IPS-18a (cell line): ENCODE data around the gene NFX1.

Experiments used
- H3K27ac ChIP-seq: one replicate; pipeline ENCODE4 v1.5.1; 2013; ENCODE audit warnings: low read length
- H3K27me3 ChIP-seq: one replicate; pipeline ENCODE4 v1.6.1; 2013; ENCODE audit warnings: mild to moderate bottlenecking, low read length; ENCODE audit not compliant: control insufficient read depth, insufficient read depth
- H3K36me3 ChIP-seq: one replicate; pipeline ENCODE4 v1.6.1; 2013; ENCODE audit warnings: low read depth, low read length; ENCODE audit not compliant: control insufficient read depth
- H3K4me1 ChIP-seq: one replicate; pipeline ENCODE4 v1.6.1; 2013; ENCODE audit warnings: low read depth, low read length; ENCODE audit not compliant: control insufficient read depth
- H3K4me3 ChIP-seq: one replicate; pipeline ENCODE4 v1.5.1; 2013; ENCODE audit warnings: low read length
- H3K9ac ChIP-seq: one replicate; pipeline ENCODE4 v1.6.1; 2013; ENCODE audit warnings: mild to moderate bottlenecking, low read length, moderate library complexity
- H3K9me3 ChIP-seq: one replicate; pipeline ENCODE4 v1.6.1; 2013; ENCODE audit warnings: low read depth, low read length; ENCODE audit not compliant: control insufficient read depth

NFX1 gene

GRCh38 chr9:33372900-33373299 is 82.6 kb downstream of the NFX1 start:
- H3K27me3 ChIP-seq: no peaks in the 10 kb centered on the region
- no peaks in the 10 kb centered on the region for H3K9me3 ChIP-seq
- no peak overlapping the region for H3K9ac ChIP-seq
- no peak overlapping the region for H3K4me3 ChIP-seq
- H3K4me1 ChIP-seq: no peaks in the 10 kb centered on the region
- no peak overlapping the region for H3K27ac ChIP-seq
- peaks cover 8% of the 10 kb centered on the region for H3K36me3 ChIP-seq

- Histone ChIP-seq H3K36me3 (peaks cover 8% of the 10 kb centered on the region), H3K4me1 (no peaks in the 10 kb centered on the region), H3K4me3 (no peak overlapping the region), H3K9ac (no peak overlapping the region), H3K27ac (no peak overlapping the region), H3K9me3 (no peaks in the 10 kb centered on the region), H3K27me3 (no peaks in the 10 kb centered on the region)
Observed at GRCh38 chr9:33374190-33374589, 83.9 kb downstream of the NFX1 start.

GRCh38 chr9:33374634-33375237 is 84.4 kb downstream of the NFX1 start:
- no peaks in the 10 kb centered on the region for H3K27me3 ChIP-seq
- no peak overlapping the region for H3K27ac ChIP-seq
- peak overlapping the region; percentile 8 for H3K4me3 ChIP-seq
- no peaks in the 10 kb centered on the region for H3K4me1 ChIP-seq
- no peaks in the 10 kb centered on the region for H3K9me3 ChIP-seq
- H3K36me3 ChIP-seq: peaks cover 8% of the 10 kb centered on the region
- H3K9ac ChIP-seq: peak overlapping the region; percentile 45

- H3K9me3 ChIP-seq: no peaks in the 10 kb centered on the region
- peaks cover 2% of the 10 kb centered on the region for H3K36me3 ChIP-seq
- peak overlapping the region; percentile 8 for H3K4me3 ChIP-seq
- H3K9ac ChIP-seq: peak overlapping the region; percentile 45
- no peaks in the 10 kb centered on the region for H3K27me3 ChIP-seq
- peak overlapping the region; percentile 55 for H3K27ac ChIP-seq
- H3K4me1 ChIP-seq: no peaks in the 10 kb centered on the region
Observed at GRCh38 chr9:33375238-33375840, 85.0 kb downstream of the NFX1 start.

GRCh38 chr9:33375841-33376321 is 85.6 kb downstream of the NFX1 start:
- H3K27me3 ChIP-seq: no peaks in the 10 kb centered on the region
- no peaks in the 10 kb centered on the region for H3K36me3 ChIP-seq
- no peak overlapping the region for H3K4me3 ChIP-seq
- H3K9ac ChIP-seq: no peak overlapping the region
- H3K27ac ChIP-seq: no peak overlapping the region
- H3K9me3 ChIP-seq: no peaks in the 10 kb centered on the region
- peaks cover 5% of the 10 kb centered on the region for H3K4me1 ChIP-seq

- no peak overlapping the region for H3K4me3 ChIP-seq
Observed at GRCh38 chr9:33377089-33377715, 86.9 kb downstream of the NFX1 start.

GRCh38 chr9:33378121-33378795 is 87.9 kb downstream of the NFX1 start:
- Histone ChIP-seq H3K27me3 (no peaks in the 10 kb centered on the region), H3K9me3 (no peaks in the 10 kb centered on the region), H3K4me1 (peaks cover 9% of the 10 kb centered on the region), H3K27ac (no peak overlapping the region), H3K36me3 (no peaks in the 10 kb centered on the region), H3K9ac (no peak overlapping the region), H3K4me3 (no peak overlapping the region)

More at GRCh38 chr9:33377089-33377715, 86.9 kb downstream of the NFX1 start:
- Histone ChIP-seq H3K9ac (no peak overlapping the region), H3K36me3 (no peaks in the 10 kb centered on the region), H3K4me1 (peaks cover 9% of the 10 kb centered on the region), H3K27me3 (no peaks in the 10 kb centered on the region), H3K27ac (no peak overlapping the region), H3K9me3 (no peaks in the 10 kb centered on the region)

- Histone ChIP-seq H3K4me1 (peaks cover 9% of the 10 kb centered on the region), H3K27ac (no peak overlapping the region), H3K9me3 (no peaks in the 10 kb centered on the region), H3K27me3 (no peaks in the 10 kb centered on the region), H3K36me3 (no peaks in the 10 kb centered on the region), H3K4me3 (no peak overlapping the region), H3K9ac (no peak overlapping the region)
Observed at GRCh38 chr9:33379666-33380389, 89.5 kb downstream of the NFX1 start.

GRCh38 chr9:33380390-33381094 is 90.2 kb downstream of the NFX1 start:
- Histone ChIP-seq H3K27me3 (no peaks in the 10 kb centered on the region), H3K9ac (no peak overlapping the region), H3K27ac (no peak overlapping the region), H3K4me3 (no peak overlapping the region), H3K9me3 (no peaks in the 10 kb centered on the region), H3K4me1 (peaks cover 9% of the 10 kb centered on the region), H3K36me3 (no peaks in the 10 kb centered on the region)

GRCh38 chr9:33381231-33381791 is 91.0 kb downstream of the NFX1 start:
- Histone ChIP-seq H3K36me3 (no peaks in the 10 kb centered on the region), H3K27ac (peak overlapping the region; percentile 1), H3K9me3 (no peaks in the 10 kb centered on the region), H3K27me3 (no peaks in the 10 kb centered on the region), H3K4me3 (no peak overlapping the region), H3K9ac (no peak overlapping the region), H3K4me1 (peaks cover 9% of the 10 kb centered on the region)
